K562 (cell line): Measurements from ENCODE around the gene C1QTNF5. TPM values are rescaled to one million over a fixed set of nuclear protein-coding genes. Genes with fewer than 3 reads are reported as not detected.

ENCODE experiments used
- CHD4 ChIP-seq: fragments of 200-600 bp; sonication (generic); IDR thresholded peaks from 3 replicates; pipeline ENCODE4 v1.6.1; 2012; ENCODE audit warnings: low read depth, mild to moderate bottlenecking, mixed read lengths, low read length, inconsistent platforms; ENCODE audit not compliant: insufficient read depth, insufficient replicate concordance, poor library complexity, severe bottlenecking
- ESRRB ChIP-seq: fragments of 250-450 bp; sonication (Bioruptor Pico); IDR thresholded peaks from 2 replicates; pipeline ENCODE4 v1.5.0; 2020; ENCODE audit warnings: mild to moderate bottlenecking, moderate library complexity, borderline replicate concordance
- LEF1 ChIP-seq: fragments of 450-650 bp; IDR thresholded peaks from 2 replicates; pipeline ENCODE4 v1.6.1; 2016; ENCODE audit warnings: mild to moderate bottlenecking
- MCM2 ChIP-seq: fragments of 450-650 bp; IDR thresholded peaks from 2 replicates; pipeline ENCODE4 v1.6.1; 2017; ENCODE audit warnings: low read depth, mild to moderate bottlenecking
- MCM5 ChIP-seq: fragments of 450-650 bp; IDR thresholded peaks from 2 replicates; pipeline ENCODE4 v1.6.1; 2016; ENCODE audit warnings: low read depth
- NCOA4 ChIP-seq: fragments of 450-650 bp; IDR thresholded peaks from 2 replicates; pipeline ENCODE4 v1.6.1; 2018; ENCODE audit warnings: mild to moderate bottlenecking; ENCODE audit not compliant: partially characterized antibody
- NFATC3 ChIP-seq: fragments of 450-650 bp; IDR thresholded peaks from 2 replicates; pipeline ENCODE4 v1.6.1; 2017; ENCODE audit warnings: mild to moderate bottlenecking
- TEAD1 ChIP-seq, 2 experiments: fragments of 450-650 bp in 1 of 2; sonication (generic) in 1 of 2; formaldehyde crosslinking; IDR thresholded peaks; 2 replicates each; pipeline versions ENCODE4 v1.4.0 to v1.8.0; 2020 to 2022; ENCODE audit warnings: mild to moderate bottlenecking in 2 of 2, missing genetic modification reagents in 1 of 2
- ZNF12 ChIP-seq: sonication (generic); formaldehyde crosslinking; IDR thresholded peaks from 2 replicates; pipeline ENCODE4 v1.4.0; 2020; ENCODE audit warnings: mild to moderate bottlenecking, missing genetic modification reagents
- ZNF311 ChIP-seq: fragments of 250-450 bp; sonication (Bioruptor Pico); IDR thresholded peaks from 2 replicates; pipeline ENCODE4 v1.4.0; 2020; ENCODE audit warnings: mild to moderate bottlenecking, moderate library complexity
- ZNF696 ChIP-seq: fragments of 250-450 bp; sonication (Bioruptor Pico); conservative IDR thresholded peaks from 2 replicates; pipeline ENCODE4 v1.4.0; 2020; ENCODE audit warnings: mild to moderate bottlenecking, moderate library complexity
- polyA plus RNA-seq, 8 experiments: library from polyadenylated mRNA; depleted of rRNA in 4 of 8; stranded (reverse) in 5 of 8; unstranded in 3 of 8; fragments of >200 nt; fragmentation: Nextera tagmentation in 2 of 8; fragmentation: Illumina TruSeq in 1 of 8; extraction: Ambion mirVana in 2 of 8; extraction: Trizol in 1 of 8; gene quantifications; 2 replicates each; pipeline versions ENCODE4 v1.2.1 to v1.2.3, GENCODE V29; 2011 to 2014; ENCODE audit warnings: inconsistent platforms in 1 of 8, missing spikeins in 1 of 8
- total RNA-seq, 7 experiments: library from RNA; depleted of rRNA in 6 of 7; stranded (reverse); fragments of >200 nt in 6 of 7; fragmentation: Illumina TruSeq in 2 of 7; extraction: Trizol in 2 of 7; gene quantifications; 2 replicates each; pipeline versions ENCODE4 v1.2.1 to v1.2.3, GENCODE V29; 2011 to 2021; ENCODE audit warnings: low replicate concordance in 1 of 7
- TF ChIP-seq, protein P1 (sequence below): sonication (generic); formaldehyde crosslinking; IDR thresholded peaks from 2 replicates; pipeline ENCODE4 v1.9.0; 2022; ENCODE audit warnings: mild to moderate bottlenecking, missing genetic modification reagents
- TF ChIP-seq, protein P2 (sequence below), 3 experiments: IDR thresholded peaks in 2 of 3; conservative IDR thresholded peaks in 1 of 3; 2 replicates each; pipeline ENCODE4 v1.5.1; 2011 to 2012; ENCODE audit warnings: low read length in 3 of 3, mild to moderate bottlenecking in 3 of 3, control low read depth in 2 of 3, improper control_type of control experiment in 1 of 3, inconsistent platforms in 1 of 3, low read depth in 1 of 3, mixed read lengths in 1 of 3, moderate library complexity in 1 of 3; ENCODE audit not compliant: insufficient read depth in 2 of 3
- TF ChIP-seq, protein P3 (sequence below): fragments of 450-650 bp; IDR thresholded peaks from 2 replicates; pipeline ENCODE4 v1.6.1; 2017; ENCODE audit warnings: antibody characterized with exemption, mild to moderate bottlenecking
- TF ChIP-seq, protein P4 (sequence below): sonication (generic); formaldehyde crosslinking; IDR thresholded peaks from 2 replicates; pipeline ENCODE4 v1.8.0; 2022; ENCODE audit warnings: mild to moderate bottlenecking, missing genetic modification reagents

C1QTNF5 gene
- total and polyA plus RNA-seq, 9 of the 15 experiments (the other 6 are each of a cell fraction or from before 2014, with no cell fraction given), result 0.07 to 0.76 (median 0.24) TPM; not detected in 1

DNA sequence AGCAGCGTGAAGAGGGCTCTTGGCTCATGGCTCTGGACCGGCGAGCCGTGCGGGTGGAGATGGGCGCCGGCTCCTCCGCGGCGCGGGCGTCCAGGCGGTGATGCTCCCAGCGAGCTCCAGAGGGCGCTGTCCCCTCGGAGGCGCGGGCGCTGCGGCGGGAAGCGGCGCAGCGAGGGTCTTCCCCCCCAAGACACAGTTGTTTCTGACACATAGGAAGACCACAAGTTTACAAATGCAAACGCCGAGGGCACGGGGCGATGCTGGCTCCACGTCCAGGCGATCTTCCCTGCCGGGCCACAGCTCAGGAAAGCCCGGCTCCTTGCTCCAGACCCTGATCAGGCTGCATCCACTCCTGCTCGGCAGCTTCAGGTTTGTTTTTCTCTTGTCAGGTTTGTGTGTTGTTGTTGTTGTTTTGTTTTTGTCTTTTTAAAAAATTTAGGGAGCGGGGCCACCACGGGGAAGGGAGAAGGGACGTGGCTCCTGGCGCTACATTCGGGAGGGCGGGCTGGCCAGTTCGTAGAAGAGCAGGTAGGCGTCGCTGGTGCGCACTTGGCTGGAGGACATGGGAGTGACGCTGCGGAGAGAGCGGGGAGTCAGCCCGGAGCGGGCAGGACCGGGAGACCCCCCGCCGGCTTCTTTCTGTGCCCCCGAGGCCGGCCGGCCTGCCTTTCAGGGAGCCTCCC, 15.8 kb upstream of the C1QTNF5 start (continued):
- TF ChIP-seq NCOA4 (no peak), ESRRB (no peak), NFATC3 (no peak), ZNF12 (CRISPR knock-in tag) (no peak), MCM5 (no peak), CHD4 (no peak), LEF1 (no peak), ZNF696 (CRISPR knock-in tag) (no peak), MCM2 (no peak), ZNF311 (CRISPR knock-in tag) (no peak), TEAD1 (CRISPR knock-in tag; IDR thresholded peaks at IDR 0.05) (peak in 1 of 2 experiments; percentile 49; a peak in 1 of 4 replicates)
- TF ChIP-seq, protein P1, sequence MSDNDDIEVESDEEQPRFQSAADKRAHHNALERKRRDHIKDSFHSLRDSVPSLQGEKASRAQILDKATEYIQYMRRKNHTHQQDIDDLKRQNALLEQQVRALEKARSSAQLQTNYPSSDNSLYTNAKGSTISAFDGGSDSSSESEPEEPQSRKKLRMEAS, result no peak
- TF ChIP-seq, protein P2, sequence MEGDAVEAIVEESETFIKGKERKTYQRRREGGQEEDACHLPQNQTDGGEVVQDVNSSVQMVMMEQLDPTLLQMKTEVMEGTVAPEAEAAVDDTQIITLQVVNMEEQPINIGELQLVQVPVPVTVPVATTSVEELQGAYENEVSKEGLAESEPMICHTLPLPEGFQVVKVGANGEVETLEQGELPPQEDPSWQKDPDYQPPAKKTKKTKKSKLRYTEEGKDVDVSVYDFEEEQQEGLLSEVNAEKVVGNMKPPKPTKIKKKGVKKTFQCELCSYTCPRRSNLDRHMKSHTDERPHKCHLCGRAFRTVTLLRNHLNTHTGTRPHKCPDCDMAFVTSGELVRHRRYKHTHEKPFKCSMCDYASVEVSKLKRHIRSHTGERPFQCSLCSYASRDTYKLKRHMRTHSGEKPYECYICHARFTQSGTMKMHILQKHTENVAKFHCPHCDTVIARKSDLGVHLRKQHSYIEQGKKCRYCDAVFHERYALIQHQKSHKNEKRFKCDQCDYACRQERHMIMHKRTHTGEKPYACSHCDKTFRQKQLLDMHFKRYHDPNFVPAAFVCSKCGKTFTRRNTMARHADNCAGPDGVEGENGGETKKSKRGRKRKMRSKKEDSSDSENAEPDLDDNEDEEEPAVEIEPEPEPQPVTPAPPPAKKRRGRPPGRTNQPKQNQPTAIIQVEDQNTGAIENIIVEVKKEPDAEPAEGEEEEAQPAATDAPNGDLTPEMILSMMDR (IDR thresholded peaks at IDR 0.05 in 2 of 3, conservative IDR thresholded peaks at IDR 0.05 in 1 of 3; ENCODE audit: insufficient read depth in 2 of 3, low read depth in 1 of 3, low read length in 3 of 3), result peak; percentile 88 to 97 (median 92)
- TF ChIP-seq, protein P3, sequence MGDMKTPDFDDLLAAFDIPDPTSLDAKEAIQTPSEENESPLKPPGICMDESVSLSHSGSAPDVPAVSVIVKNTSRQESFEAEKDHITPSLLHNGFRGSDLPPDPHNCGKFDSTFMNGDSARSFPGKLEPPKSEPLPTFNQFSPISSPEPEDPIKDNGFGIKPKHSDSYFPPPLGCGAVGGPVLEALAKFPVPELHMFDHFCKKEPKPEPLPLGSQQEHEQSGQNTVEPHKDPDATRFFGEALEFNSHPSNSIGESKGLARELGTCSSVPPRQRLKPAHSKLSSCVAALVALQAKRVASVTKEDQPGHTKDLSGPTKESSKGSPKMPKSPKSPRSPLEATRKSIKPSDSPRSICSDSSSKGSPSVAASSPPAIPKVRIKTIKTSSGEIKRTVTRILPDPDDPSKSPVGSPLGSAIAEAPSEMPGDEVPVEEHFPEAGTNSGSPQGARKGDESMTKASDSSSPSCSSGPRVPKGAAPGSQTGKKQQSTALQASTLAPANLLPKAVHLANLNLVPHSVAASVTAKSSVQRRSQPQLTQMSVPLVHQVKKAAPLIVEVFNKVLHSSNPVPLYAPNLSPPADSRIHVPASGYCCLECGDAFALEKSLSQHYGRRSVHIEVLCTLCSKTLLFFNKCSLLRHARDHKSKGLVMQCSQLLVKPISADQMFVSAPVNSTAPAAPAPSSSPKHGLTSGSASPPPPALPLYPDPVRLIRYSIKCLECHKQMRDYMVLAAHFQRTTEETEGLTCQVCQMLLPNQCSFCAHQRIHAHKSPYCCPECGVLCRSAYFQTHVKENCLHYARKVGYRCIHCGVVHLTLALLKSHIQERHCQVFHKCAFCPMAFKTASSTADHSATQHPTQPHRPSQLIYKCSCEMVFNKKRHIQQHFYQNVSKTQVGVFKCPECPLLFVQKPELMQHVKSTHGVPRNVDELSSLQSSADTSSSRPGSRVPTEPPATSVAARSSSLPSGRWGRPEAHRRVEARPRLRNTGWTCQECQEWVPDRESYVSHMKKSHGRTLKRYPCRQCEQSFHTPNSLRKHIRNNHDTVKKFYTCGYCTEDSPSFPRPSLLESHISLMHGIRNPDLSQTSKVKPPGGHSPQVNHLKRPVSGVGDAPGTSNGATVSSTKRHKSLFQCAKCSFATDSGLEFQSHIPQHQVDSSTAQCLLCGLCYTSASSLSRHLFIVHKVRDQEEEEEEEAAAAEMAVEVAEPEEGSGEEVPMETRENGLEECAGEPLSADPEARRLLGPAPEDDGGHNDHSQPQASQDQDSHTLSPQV, result 0 out of 2 replicates have a peak, but pooled peaks have one; percentile 29
- TF ChIP-seq, protein P4, sequence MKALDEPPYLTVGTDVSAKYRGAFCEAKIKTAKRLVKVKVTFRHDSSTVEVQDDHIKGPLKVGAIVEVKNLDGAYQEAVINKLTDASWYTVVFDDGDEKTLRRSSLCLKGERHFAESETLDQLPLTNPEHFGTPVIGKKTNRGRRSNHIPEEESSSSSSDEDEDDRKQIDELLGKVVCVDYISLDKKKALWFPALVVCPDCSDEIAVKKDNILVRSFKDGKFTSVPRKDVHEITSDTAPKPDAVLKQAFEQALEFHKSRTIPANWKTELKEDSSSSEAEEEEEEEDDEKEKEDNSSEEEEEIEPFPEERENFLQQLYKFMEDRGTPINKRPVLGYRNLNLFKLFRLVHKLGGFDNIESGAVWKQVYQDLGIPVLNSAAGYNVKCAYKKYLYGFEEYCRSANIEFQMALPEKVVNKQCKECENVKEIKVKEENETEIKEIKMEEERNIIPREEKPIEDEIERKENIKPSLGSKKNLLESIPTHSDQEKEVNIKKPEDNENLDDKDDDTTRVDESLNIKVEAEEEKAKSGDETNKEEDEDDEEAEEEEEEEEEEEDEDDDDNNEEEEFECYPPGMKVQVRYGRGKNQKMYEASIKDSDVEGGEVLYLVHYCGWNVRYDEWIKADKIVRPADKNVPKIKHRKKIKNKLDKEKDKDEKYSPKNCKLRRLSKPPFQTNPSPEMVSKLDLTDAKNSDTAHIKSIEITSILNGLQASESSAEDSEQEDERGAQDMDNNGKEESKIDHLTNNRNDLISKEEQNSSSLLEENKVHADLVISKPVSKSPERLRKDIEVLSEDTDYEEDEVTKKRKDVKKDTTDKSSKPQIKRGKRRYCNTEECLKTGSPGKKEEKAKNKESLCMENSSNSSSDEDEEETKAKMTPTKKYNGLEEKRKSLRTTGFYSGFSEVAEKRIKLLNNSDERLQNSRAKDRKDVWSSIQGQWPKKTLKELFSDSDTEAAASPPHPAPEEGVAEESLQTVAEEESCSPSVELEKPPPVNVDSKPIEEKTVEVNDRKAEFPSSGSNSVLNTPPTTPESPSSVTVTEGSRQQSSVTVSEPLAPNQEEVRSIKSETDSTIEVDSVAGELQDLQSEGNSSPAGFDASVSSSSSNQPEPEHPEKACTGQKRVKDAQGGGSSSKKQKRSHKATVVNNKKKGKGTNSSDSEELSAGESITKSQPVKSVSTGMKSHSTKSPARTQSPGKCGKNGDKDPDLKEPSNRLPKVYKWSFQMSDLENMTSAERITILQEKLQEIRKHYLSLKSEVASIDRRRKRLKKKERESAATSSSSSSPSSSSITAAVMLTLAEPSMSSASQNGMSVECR, result no peak
